Glomerular visceral epithelial cell (primary cell): ENCODE measurements around the gene USF1.
"Not testable (repeated sequence)": the region's sequence is repeated elsewhere in the genome, so short reads cannot be mapped to it uniquely, and the experiment has no call there.

ENCODE experiments used
- DNase-seq: peaks from one replicate; pipeline ENCODE4 v3.0.0-alpha.2; 2016; ENCODE audit errors: extremely low spot score

Gene USF1

GRCh38 chr1:161048949-161049722 lies 3.4 kb upstream of the USF1 start:
- DNase-seq: no peak

GRCh38 chr1:161047436-161048420 lies 2.0 kb upstream of the USF1 start:
- DNase-seq: no peak

- no peak for DNase-seq
Observed at GRCh38 chr1:161046605-161047228, 940 bp upstream of the USF1 start.

- peak; percentile 76 for DNase-seq
Observed at GRCh38 chr1:161044908-161045735, 655 bp downstream of the USF1 start.

GRCh38 chr1:161044535-161044907 lies 1.3 kb downstream of the USF1 start:
- DNase-seq: no peak

- DNase-seq: no peak
Observed at GRCh38 chr1:161039546-161039945, 6.2 kb downstream of the USF1 start.

GRCh38 chr1:161039154-161039545 lies 6.6 kb downstream of the USF1 start:
- DNase-seq: no peak

- DNase-seq: peak; percentile 71
Observed at GRCh38 chr1:161038523-161039153, 7.1 kb downstream of the USF1 start, which contains the start of gene TSTD1. TSTD1 (minus strand) TSS chr1:161038964; CDS start chr1:161038889, 75 bp downstream.

- no peak for DNase-seq
Observed at GRCh38 chr1:161037661-161038522, 7.9 kb downstream of the USF1 start.

GRCh38 chr1:161033751-161034150 lies 12.0 kb downstream of the USF1 start:
- no peak for DNase-seq

GRCh38 chr1:161032409-161032808 lies 13.4 kb downstream of the USF1 start:
- DNase-seq: no peak

- DNase-seq: no peak
Observed at GRCh38 chr1:161031874-161032273, 13.9 kb downstream of the USF1 start.

GRCh38 chr1:161029466-161029865 lies 16.3 kb downstream of the USF1 start:
- not testable (repeated sequence) for DNase-seq

- not testable (repeated sequence) for DNase-seq
Observed at GRCh38 chr1:161026954-161027353, 18.8 kb downstream of the USF1 start.

- not testable (repeated sequence) for DNase-seq
Observed at GRCh38 chr1:161022432-161022831, 23.3 kb downstream of the USF1 start.

GRCh38 chr1:161021970-161022353 lies 23.8 kb downstream of the USF1 start:
- DNase-seq: no peak

- peak; percentile 90 for DNase-seq
Observed at GRCh38 chr1:161021165-161021969, 24.4 kb downstream of the USF1 start.

GRCh38 chr1:161020509-161021164 lies 25.1 kb downstream of the USF1 start, which contains the start of gene F11R:
F11R (minus strand) TSS chr1:161021152; CDS start chr1:161021073, 79 bp downstream.
- DNase-seq: peak; percentile 61
